ENCODE results near the gene MACROH2A1. TPM values are rescaled to one million over a fixed set of nuclear protein-coding genes. Genes with fewer than 3 reads are reported as not detected.

The MACROH2A1 gene
- total RNA-seq, 2 donors from 2014 or later, result 84.8 to 173 TPM

DNA sequence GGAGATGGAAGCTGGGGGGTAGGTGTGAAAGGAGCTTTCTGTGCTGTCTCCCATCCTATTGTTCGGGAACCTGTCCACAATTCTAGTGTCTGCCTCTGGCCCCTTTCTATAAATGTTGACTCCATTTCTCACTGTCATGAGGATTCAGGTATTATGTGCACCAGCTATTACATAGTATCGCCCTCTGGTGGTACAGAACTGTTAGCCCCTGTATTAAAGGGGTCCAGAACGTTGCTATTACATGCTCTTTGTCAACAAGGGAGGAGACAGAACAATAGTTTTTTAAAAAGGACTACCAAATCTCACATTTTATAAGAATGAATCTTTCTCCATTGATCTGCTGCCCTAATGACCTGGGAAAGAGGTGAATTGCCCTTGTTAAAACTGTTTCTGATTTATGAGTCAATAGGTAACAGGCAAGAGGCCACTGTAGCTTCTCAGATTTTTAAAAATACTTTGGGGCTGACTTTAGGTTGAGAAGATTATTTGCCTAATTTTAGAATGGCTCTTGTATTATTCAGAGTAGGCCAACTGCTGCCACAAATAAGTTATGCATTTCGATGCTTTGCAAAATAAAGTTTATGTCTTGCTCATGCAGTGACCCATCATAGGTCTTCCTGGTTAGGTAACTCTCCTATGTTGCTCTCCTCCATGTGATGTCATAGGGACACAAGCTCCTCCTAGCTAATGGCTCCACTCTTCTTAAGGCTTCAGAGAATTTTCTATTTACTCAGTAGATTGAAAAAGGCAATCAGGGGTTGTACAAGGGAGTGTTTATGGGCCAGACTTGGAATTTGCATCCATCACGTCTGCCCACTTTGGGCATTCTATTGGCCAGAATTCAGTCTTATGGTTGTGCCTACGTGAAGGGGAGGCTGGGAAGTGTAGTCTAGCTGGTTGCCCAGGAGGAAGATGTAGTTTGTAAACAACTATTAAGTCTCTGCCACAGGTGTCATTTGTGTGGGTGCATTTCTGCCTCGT lies 27.4 kb upstream of the MACROH2A1 start:
- Mint-ChIP-seq H3K4me1 (no peaks in the 10 kb centered on the region), H3K36me3 (ENCODE audit: low read depth) (no peaks in the 10 kb centered on the region), H3K4me3 (no peak overlapping the region), H3K27ac (no peak overlapping the region), H3K27me3 (peaks cover 33% of the 10 kb centered on the region), H3K9me3 (peaks cover 5% of the 10 kb centered on the region)
- ATAC-seq (replicated peaks), result peak; percentile 61

DNA sequence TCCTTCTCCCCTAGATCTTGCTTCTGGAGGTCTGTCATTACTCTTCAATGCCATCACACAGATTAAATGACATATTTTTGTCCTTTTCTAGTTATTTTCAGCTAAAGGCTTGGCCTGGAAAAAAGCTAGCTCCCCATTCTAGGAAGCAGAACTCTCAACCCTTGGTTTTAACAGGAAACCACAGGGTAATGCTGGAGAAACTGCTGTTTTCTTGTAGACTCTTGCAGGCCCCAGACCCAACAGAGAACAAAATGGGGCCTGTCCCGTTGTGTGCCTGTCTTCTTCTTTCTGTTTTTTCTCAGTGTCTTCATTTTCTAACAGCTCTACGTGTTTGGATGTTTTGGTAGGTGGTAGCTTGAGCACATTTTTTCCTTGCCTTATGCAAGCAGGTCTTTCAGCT lies 26.6 kb upstream of the MACROH2A1 start:
- peaks cover 5% of the 10 kb centered on the region for H3K9me3 Mint-ChIP-seq

DNA sequence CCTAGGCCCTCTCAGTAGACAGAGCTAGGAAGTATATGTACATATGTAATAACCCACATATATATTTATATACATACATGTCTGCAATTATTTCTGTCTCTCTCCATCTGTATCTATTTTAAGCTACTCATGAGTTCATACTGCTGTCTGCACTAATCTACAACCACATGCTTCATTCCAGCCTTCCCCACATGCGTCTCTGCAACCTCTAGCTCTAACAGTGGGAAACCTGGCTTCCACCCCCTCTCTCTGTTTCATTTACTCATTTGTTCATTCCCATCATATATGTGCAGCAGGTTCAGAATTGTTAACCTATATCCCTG lies 24.8 kb upstream of the MACROH2A1 start:
- peaks cover 48% of the 10 kb centered on the region for H3K27me3 Mint-ChIP-seq
- no peak overlapping the region for H3K27ac Mint-ChIP-seq
- no peaks in the 10 kb centered on the region for H3K4me1 Mint-ChIP-seq
- H3K9me3 Mint-ChIP-seq, result peaks cover 11% of the 10 kb centered on the region
- H3K4me3 Mint-ChIP-seq, result no peak overlapping the region
- no peak for ATAC-seq (replicated peaks)
- H3K36me3 Mint-ChIP-seq (ENCODE audit: low read depth), result peaks cover 6% of the 10 kb centered on the region

More for the DNA sequence above, 26.6 kb upstream of the MACROH2A1 start:
- Mint-ChIP-seq H3K27ac (no peak overlapping the region), H3K27me3 (peaks cover 38% of the 10 kb centered on the region), H3K4me3 (no peak overlapping the region), H3K36me3 (ENCODE audit: low read depth) (no peaks in the 10 kb centered on the region), H3K4me1 (no peaks in the 10 kb centered on the region)
- no peak for ATAC-seq (replicated peaks)

DNA sequence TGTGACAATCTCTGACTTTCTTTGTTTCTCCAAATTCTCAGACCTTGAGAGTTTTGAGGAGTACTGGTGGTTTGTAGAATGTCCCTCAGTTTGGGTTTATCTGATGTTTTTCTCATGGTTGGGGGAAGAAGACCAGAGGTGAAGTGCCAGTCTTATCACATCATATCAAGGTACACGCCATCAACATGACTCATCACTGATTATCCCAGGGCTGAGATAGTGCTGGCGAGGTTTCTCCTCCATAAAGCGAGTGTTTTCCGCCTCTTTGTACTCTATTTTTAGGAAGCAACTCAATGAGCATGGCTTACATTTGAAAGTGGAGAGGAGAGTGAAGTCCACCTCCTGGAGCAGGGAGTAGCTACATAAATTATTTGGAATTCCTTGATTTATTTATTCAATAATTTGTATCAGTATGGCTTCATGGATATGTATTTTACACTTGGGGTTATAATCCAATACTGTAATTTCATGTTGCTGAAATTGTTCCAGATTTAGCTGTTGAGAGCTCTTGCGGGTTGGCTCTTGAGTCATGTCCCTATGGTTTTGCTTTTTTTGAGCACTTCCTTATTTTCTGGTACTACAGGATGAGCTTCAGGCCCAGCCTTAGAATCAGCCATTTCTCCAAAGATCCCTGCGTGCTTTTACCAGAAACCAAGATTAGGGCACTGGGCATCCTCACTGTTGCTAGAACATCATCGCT lies 24.3 kb upstream of the MACROH2A1 start:
- Mint-ChIP-seq H3K27me3 (peaks cover 47% of the 10 kb centered on the region), H3K9me3 (peaks cover 6% of the 10 kb centered on the region), H3K36me3 (ENCODE audit: low read depth) (peaks cover 6% of the 10 kb centered on the region), H3K4me3 (no peak overlapping the region), H3K4me1 (no peaks in the 10 kb centered on the region), H3K27ac (no peak overlapping the region)
- no peak for ATAC-seq (replicated peaks)

DNA sequence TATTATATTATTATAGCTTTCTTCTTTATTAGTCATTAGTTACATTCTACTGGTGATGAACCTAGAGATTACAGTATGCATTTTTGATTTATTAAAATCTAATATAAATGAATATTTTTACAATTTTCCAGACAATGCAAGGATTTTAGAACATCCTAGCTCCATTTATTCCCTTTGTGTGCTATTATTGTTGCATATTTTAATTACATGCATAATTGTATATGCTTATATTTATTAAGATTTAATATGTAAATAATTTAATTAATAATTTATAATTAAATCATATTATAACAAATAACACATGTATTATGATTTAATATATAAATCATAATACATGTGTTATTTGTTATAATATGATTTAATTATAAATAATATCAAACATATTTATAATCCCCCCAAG lies 23.4 kb upstream of the MACROH2A1 start:
- H3K27me3 Mint-ChIP-seq, result peaks cover 49% of the 10 kb centered on the region
- peaks cover 6% of the 10 kb centered on the region for H3K36me3 Mint-ChIP-seq (ENCODE audit: low read depth)
- no peaks in the 10 kb centered on the region for H3K4me1 Mint-ChIP-seq
- ATAC-seq (replicated peaks), result no peak
- H3K4me3 Mint-ChIP-seq, result no peak overlapping the region
- no peak overlapping the region for H3K27ac Mint-ChIP-seq
- H3K9me3 Mint-ChIP-seq, result peaks cover 6% of the 10 kb centered on the region

DNA sequence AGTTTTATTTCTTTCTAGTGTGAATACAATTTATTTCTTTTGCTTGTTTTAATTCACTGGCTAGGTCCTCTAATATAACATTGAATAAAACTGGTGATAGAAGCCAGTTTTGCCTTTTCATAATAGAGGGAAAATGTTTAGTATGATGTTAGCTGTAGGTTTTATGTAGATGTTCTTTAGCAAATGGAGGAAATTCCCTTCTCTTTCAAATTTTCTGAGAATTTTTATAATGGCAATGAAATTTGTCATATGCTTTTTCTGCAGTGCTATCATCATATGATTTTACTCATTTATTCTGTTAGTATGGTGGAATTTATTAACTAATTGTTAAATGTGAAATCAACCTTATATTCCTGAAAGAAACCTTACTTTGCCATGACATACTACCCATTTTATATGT lies 18.1 kb upstream of the MACROH2A1 start:
- Mint-ChIP-seq H3K4me1 (no peaks in the 10 kb centered on the region), H3K9me3 (peaks cover 6% of the 10 kb centered on the region), H3K36me3 (ENCODE audit: low read depth) (peaks cover 6% of the 10 kb centered on the region), H3K27me3 (peaks cover 43% of the 10 kb centered on the region), H3K27ac (no peak overlapping the region), H3K4me3 (no peak overlapping the region)
- ATAC-seq (replicated peaks), result no peak

DNA sequence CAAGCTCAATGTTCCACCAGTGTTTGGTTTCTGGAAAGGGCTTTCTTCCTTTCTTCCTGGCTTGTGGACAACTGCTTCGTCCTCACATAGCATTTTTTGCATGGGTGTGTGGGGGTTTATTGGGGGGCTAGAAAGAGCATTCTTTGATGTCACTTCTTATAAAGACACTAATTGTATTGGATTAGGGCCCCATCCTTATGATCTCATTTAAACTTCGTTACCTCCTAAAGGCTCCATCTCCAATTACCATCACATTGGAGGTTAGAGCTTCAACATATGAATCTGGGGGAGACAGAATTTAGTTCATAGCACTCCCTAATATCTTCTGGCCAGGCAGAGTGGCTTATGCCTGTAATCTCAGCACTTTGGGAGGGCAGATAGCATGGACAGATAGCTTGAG lies 6.1 kb upstream of the MACROH2A1 start:
- Mint-ChIP-seq H3K4me1 (no peaks in the 10 kb centered on the region), H3K27ac (no peak overlapping the region), H3K36me3 (ENCODE audit: low read depth) (no peaks in the 10 kb centered on the region), H3K9me3 (no peaks in the 10 kb centered on the region), H3K4me3 (no peak overlapping the region), H3K27me3 (peaks cover 3% of the 10 kb centered on the region)
- no peak for ATAC-seq (replicated peaks)

DNA sequence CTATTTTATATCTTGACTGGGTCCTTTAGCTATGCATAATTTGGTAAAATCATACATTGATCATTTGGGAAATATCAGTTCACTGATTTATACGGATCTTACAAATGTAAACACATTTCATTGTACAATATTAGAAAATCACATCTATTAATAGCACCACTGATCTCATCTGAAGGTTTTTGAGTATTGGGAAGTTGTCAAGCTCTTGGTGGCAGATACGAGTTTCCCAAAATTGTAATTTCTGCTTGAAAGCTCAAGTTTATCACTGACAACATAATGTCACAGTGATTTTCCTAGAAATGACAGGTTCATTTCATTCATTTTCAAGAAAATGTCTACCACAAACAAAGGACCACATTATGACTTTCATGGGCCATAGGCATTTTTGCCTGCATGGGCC lies 3.0 kb upstream of the MACROH2A1 start:
- peaks cover 4% of the 10 kb centered on the region for H3K36me3 Mint-ChIP-seq (ENCODE audit: low read depth)
- no peak for ATAC-seq (replicated peaks)
- H3K4me1 Mint-ChIP-seq, result no peaks in the 10 kb centered on the region
- H3K27ac Mint-ChIP-seq, result no peak overlapping the region
- peaks cover 3% of the 10 kb centered on the region for H3K27me3 Mint-ChIP-seq
- H3K4me3 Mint-ChIP-seq, result no peak overlapping the region
- no peaks in the 10 kb centered on the region for H3K9me3 Mint-ChIP-seq

DNA sequence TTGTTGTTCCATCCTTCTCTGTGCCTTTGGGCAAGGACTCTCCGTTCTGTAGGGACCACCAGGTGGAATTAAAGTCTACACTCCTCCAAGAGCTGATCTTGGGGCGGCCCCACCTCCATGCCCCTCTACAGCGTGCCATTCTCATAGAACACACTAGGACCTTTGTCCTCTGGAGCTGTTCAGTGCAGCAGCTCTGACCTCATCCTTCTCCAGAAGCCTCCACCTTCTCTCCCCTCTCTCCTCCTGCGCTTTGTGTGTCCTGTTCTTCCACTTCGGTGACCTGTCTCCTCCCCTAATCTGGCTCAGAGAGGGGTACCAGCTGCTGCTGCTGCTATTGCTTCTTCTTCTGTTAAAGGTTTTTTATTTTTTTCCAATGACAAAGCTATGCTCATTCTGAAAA lies 1.8 kb upstream of the MACROH2A1 start:
- ATAC-seq (replicated peaks), result no peak
- Mint-ChIP-seq H3K9me3 (no peaks in the 10 kb centered on the region), H3K36me3 (ENCODE audit: low read depth) (peaks cover 4% of the 10 kb centered on the region), H3K4me1 (no peaks in the 10 kb centered on the region), H3K4me3 (peak overlapping the region; percentile 46), H3K27me3 (peaks cover 3% of the 10 kb centered on the region), H3K27ac (no peak overlapping the region)

DNA sequence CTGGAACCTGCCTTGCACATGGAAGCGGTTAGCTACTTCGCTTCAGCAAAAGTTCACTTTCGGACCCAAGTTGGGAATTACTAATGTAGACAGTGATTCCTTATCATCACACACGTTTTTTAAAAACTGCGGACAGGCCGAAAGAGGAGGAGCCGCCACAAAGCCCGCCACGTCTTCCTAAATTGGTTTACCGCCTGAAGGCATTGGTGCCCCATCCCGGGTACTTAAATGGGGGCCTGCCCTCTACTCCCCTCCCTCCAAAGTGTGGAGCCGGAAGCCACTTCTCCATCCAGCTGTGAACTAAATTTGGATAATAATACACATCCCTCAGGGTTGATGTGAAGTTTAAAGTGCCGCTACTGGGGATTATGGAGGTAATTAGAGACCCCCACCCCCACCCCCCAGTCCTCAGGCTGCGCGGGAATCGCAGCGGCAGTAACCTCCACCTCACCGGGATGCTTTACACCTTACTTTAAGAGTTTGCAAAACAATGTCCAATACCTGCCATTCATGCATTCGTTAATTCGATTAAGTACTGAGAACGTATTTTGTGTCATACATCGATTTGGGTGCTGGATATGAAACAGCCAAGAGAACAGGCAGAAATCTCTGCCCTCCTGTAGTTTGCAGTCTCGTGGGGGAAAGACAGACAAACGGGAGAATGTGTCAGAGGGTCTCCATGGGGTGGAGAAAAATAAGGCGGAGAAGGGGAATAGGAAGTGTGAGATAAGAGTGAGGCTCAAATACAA lies 937 bp upstream of the MACROH2A1 start:
- no peak for ATAC-seq (replicated peaks)
- H3K9me3 Mint-ChIP-seq, result no peaks in the 10 kb centered on the region
- H3K27me3 Mint-ChIP-seq, result peaks cover under 1% of the 10 kb centered on the region
- peak overlapping the region; percentile 89 for H3K4me3 Mint-ChIP-seq
- peaks cover 6% of the 10 kb centered on the region for H3K4me1 Mint-ChIP-seq
- H3K27ac Mint-ChIP-seq, result peak overlapping the region; percentile 92
- peaks cover 4% of the 10 kb centered on the region for H3K36me3 Mint-ChIP-seq (ENCODE audit: low read depth)

DNA sequence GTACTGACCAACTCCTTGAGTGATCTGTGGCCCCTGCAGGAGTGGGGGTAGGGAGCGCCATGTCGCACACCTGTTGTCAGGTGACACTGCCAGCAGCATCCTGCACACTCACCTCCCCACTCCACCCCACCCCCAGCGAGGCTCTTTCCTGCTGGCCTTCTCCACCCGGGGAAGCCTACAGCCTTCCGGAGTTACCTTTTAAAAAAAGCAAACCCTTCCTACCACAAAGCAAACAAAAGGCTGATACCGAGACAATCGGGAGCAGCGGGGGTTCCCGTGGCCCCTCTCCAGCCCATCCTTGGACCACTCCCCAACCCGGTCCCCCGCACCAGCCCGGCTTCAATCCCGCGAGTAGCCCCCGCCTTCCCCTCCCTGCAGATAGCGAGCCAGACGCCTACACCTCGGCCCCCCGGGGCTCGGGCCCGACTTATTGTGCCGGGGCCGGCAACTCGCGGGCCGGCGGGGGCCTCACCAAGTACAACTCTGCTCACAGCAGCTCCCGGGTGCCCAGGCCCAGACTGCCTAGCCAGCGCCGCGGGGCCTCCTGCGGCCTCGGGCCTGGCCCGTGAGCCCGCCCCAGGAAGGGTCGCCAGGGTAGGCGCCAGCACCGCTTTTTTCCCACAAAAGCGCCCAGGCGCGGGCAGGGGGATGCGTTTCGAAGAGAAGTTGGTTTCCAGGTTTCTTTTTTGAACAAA lies 724 bp downstream of the MACROH2A1 start:
- Mint-ChIP-seq H3K9me3 (no peaks in the 10 kb centered on the region), H3K27ac (peak overlapping the region; percentile 78), H3K4me3 (peak overlapping the region; percentile 89), H3K4me1 (peaks cover 15% of the 10 kb centered on the region), H3K27me3 (no peaks in the 10 kb centered on the region), H3K36me3 (ENCODE audit: low read depth) (peaks cover 6% of the 10 kb centered on the region)
- peak; percentile 53 for ATAC-seq (replicated peaks)

DNA sequence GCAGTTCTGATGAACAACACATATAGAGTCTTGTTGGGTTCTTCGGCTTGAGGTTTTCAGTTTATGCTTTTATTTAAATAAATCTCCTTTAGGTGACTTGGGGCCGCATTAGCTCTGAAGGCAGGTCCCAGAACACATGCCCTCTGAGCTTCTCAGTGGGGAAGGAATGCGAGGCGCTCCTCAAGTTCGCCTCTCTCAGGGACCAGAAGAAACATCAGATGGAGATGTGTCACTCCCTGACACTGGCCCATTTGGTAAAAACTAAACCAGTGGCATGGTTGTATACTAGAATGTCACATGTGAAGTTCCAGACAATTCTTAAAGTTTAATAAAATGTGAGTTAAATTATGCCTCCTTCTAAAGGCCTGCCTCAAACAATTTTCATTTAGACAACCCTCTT lies 1.9 kb downstream of the MACROH2A1 start:
- ATAC-seq (replicated peaks), result no peak
- H3K4me1 Mint-ChIP-seq, result peaks cover 28% of the 10 kb centered on the region

DNA sequence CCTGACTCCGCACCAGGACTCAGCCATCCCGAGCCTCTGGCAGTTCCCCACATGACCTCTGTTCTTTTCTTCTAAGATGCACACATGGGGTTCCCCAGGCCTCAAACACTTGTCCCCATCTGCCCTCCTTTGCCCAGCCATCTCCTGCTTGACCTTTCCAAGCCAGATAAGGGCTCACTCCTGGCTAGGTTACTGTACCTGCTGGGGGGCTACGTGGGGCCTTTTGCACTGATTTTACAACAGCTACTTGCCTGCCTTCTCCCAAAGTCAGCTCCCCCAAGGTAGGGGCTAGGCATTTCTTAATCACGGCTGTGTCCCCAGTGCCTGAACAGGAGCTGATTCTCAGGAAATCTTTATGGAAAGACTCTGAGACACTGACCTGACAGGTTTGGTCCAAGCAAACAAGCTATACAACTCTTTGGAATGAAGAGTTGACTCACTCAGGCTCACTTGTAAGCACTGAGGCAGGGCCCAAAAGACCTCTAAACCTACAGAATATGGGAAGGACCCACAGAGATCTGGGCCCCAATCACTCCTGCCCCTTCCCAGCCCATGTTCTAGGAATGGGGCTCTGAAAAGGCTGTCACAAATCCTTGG lies 2.5 kb downstream of the MACROH2A1 start:
- Mint-ChIP-seq H3K9me3 (no peaks in the 10 kb centered on the region), H3K36me3 (ENCODE audit: low read depth) (peaks cover 22% of the 10 kb centered on the region), H3K27ac (peak overlapping the region; percentile 29), H3K4me3 (peak overlapping the region; percentile 89), H3K27me3 (no peaks in the 10 kb centered on the region), H3K4me1 (peaks cover 33% of the 10 kb centered on the region)
- ATAC-seq (replicated peaks), result no peak

More for the DNA sequence above, 1.9 kb downstream of the MACROH2A1 start:
- Mint-ChIP-seq H3K27ac (peak overlapping the region; percentile 78), H3K36me3 (ENCODE audit: low read depth) (peaks cover 17% of the 10 kb centered on the region), H3K9me3 (no peaks in the 10 kb centered on the region), H3K27me3 (no peaks in the 10 kb centered on the region), H3K4me3 (peak overlapping the region; percentile 89)

DNA sequence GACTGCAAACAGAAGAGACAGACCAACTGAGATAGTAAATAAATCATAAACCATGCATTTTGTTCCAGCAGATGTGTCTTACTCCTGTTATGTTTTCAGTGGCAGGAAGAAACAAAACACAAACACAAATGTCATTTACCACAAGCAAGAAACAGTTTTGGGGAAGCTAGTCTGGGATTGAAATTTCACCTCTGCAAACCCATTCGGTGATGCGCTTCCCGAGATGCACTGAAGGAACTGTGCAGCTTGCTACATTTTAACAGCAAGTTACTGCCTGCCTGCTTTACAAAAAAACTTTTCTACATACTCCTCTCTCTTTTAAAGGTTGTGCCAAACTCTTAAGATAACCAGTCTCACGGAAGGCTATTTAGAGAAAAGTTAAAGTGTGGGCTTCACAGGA lies 3.2 kb downstream of the MACROH2A1 start:
- no peak overlapping the region for H3K4me3 Mint-ChIP-seq
- peaks cover 25% of the 10 kb centered on the region for H3K36me3 Mint-ChIP-seq (ENCODE audit: low read depth)
- ATAC-seq (replicated peaks), result no peak
- H3K4me1 Mint-ChIP-seq, result peaks cover 35% of the 10 kb centered on the region
- H3K9me3 Mint-ChIP-seq, result no peaks in the 10 kb centered on the region
- peak overlapping the region; percentile 29 for H3K27ac Mint-ChIP-seq
- no peaks in the 10 kb centered on the region for H3K27me3 Mint-ChIP-seq
